HG02973 (cell line): Measurements from ENCODE around the gene SREBF1.

Source experiments
- ATAC-seq: cut with Tn5 transposase; IDR thresholded peaks from one replicate; pipeline ENCODE4 v1.9.1; 2021; ENCODE audit warnings: moderate library complexity; ENCODE audit not compliant: unreplicated experiment

The SREBF1 gene

DNA sequence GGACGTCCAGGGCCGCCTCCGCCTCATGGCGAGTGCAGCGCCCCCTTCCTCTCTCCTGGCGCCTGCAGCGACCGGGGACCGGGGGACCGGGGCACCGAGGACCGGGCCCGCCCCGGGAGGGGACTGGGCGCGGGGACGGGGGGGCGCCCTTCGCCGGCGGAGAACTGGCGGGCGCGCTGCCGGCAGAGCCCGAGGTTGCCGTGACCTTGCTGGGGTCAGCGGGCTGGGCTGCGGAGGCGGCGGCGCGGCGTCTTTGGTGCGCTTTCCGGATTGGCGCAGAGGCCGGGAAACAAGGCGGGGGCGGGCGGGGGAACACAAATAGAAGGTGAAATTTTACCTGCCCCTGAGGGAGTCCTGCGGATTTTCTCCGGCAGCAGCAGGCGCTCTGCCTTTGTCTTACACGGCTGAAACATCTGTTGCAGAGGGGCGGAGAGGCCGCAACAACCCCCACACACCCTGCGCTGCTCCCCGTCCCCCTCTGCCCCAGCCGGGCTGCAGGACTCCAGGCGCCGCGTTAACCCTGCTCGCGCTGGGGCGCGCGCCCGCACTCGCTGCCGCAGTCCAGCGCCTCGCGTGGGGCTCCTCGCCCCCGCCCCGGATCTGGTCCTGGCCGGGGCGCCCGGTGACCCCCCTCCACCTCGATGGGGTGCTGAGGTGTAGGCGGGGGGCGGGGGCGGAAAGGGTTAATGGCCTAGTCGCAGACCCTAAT is 53.5 kb downstream of the SREBF1 start:
- ATAC-seq: no peak

DNA sequence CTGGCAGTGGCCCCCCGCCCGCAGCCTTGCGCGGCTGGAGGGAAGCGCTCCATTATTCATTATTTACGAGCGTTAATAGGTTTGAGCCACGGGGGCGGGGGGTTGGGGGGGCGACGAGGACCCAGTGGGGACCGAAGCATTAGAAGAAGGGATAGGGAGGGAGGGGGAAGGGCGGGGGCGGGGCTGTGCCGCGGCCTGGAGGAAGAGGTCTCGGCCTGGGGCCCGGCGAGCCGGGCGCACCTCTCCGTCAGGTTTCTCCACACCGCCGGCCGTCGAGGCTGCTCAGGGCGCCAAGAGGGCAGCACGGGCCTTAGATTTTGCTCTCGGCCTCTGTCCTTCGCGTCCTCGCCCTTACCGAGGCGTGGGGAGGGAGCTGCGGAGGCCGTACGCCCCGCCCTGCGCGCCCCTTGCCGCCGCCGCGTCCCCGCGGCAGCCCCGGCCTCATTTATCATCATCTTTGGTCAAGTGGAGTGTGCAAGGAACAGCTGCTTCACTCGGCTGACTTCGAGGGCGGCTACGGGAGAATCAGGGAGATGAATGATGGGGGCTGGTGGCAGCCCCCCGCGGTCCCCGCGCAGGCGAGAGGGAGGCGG is 54.2 kb downstream of the SREBF1 start:
- ATAC-seq: no peak

DNA sequence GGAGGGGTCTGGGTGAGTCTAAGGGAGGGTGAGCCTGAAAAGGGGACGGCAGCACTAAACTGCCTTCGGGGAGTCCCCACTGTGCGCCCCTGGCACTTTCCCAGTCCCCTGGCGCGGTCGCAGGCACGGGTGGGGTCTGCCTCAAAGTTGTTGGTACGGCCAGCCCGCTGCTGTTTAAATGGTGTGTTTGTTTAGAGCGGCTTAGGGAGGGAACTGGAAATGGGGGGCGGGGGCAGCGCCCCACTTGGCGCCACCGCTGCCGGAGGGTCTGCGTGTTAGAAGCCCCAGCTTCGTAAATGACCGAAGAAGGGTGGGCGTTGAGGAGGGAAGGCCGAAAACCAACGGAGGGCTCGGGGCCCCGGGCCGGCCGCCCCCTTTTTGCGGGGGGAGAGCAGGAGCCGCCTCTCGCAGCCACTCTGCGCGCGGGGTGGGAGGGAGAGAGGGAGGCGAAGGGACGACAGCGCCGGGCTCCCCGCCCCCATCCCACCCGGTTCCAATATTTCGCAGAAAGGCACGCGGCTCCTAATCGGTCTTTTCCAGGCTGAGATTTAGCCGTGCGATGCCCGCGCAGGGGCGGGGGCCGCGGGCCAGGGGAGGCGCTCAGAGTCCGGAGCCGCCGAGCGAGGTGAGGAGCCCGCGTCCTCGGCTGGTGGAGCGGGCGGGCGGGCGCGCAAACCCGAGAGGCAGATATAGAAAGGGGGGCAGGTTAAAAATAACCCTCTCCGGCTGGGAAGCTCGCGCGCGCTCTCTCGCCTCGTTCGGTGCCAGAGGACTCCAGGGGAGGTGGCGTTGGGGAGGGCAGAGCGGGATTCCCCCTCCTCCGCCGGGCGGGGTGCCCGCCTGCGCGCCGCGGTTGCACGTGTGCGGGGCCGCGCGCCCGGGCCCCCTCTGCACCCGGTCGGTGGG is 54.9 kb downstream of the SREBF1 start:
- no peak for ATAC-seq

DNA sequence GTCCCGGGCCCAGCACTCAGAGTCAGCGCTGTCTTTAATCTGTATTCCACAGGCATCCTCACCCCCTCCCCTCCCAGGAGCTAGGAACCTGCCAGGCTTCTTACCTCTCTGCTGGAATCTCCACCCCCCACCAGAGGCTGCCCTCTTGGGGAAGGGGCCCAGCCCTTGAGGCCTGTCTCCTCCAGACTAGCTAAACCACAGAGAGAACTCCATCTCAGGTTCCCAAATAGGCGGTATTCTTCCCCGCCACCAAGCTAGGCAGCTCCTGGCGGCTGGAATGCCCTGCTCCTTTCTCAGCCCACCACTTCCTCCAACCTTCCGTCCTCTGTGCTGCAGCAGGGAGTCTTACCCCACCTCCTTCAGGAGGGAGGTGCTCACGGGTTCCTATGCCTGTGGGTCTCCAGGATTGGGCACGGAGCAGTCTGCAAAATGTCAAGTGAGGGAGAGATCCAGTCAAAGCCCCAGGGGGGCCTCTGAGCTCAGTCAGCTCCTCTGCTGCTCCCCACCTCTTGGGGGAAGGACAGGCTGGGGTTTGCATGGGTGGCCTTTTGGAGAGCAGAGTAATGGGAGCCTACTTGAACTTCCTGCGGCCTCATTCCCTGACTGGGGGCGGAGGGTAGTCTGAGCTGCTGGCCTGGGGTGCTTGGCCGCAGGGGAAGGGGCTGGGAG is 55.7 kb downstream of the SREBF1 start:
- no peak for ATAC-seq

DNA sequence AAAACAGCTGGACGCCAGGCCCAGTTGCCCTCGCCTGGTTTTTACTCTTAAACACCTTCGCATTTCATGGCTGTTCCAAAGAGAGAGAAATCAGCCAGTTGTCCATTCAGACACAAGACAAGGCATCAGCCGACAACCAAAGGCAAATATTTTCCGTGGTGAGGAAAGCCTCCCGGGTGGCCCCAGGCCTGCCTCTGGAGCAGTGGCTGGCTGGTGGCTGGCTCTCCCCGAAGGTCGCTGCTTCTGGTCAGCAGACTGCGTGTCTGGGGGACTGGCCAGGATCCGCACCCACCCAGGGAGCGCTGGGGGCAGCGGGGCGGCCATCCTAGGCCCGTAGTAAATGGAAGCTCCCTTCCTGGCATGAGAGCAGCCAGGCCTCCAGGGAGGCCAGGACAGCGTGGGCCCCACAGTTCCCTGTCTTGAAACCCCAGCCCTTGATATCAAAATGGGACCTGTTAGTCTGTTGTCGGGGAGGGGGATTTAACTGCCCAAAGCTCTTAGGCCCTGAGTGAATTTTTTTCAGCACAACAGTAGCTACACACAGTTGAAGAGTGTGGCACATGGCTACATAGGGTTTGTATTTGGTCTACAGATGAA is 57.7 kb downstream of the SREBF1 start:
- ATAC-seq: no peak

DNA sequence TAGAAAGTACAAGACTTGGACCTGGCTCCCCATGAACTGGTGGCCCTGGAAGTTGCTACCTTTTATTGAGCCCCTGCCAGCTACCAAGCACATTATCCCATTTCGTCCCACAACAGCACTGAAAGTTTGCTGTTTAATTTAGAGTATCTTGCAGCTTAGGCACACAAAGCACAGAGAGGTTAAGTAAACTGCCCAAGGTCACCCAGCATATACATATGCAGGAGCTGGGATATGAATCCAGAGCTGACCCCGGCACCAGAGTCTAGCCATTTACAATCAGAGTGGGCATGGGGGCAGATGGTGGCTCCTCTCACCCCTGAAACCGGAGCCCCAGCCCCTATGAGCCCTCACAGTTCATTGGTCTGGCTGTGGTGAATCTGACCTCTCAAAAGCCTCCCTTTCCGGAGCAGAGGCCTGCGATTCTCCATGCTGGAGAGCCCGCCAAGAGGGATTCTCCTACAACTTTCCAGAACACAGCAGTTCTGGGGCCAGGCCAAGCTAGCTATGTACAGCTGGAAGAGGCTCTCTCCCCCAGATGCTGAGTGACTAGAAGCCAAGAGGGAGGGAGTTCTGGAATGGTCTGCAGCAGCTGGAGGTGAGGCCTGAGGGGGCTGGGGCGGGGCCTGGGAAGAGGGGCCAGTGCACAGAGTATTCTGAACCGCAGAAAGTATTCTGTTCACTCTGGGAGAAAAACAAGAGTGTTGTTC is 58.3 kb downstream of the SREBF1 start:
- no peak for ATAC-seq

DNA sequence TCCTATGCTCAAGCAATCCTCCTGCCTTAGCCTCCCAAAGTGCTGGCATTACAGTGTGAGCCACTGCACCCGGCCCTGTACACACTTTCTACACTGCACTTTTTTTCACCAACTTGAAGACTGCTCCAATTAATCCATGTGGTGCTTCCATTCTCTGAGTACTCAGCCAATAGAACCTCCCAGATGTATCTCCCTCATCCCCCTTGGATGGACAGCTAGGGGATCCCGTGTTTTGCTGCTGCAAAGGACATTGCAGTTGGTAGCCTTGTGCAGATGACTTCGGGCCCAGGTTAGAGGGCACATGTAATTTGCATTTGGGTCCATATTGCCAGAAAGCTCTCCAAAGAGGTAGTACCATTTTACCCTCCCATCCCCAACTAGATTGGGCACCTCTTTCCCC is 59.9 kb downstream of the SREBF1 start:
- ATAC-seq: no peak

DNA sequence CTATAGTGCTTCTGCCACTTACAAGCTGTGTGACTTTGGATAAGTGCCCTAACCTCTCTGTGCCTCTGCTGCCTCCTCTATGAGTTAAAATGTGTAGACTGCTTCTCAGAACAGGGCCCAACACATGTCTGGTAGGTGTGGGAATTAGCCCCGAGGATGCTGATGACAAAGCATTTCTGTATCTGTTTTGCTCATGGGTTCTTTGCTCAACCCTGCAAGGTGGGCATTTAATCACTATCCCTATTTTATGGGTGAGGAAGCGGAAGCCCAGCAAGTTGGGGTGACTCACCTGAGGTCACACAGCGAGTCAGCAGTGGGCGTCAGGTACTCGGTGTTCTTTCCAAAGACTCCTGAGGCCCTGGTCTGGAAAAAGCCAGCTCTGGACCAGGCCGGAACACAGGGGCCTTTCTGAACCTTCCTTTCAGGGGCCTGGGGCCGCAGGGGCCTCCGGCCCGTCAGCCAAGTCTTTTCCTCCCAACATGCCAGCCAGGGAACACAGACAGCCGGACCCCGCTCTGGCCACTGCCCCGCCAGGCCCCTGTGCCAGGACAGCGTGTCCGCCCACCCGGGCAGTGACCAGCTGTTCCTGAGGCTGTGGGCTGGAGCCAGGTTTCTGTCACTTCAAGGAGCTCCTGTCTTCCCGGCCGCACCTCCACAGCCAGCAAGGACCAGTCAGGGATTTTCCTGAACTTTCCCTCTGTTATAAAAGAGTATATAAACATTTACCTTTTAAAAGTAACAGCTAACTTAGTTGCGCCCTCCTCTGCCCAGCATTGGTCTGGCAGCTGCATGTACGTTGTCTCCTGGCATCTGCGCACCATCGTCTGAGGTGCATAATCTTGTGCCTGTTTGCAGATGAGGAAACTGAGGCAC is 62.5 kb downstream of the SREBF1 start:
- no peak for ATAC-seq

DNA sequence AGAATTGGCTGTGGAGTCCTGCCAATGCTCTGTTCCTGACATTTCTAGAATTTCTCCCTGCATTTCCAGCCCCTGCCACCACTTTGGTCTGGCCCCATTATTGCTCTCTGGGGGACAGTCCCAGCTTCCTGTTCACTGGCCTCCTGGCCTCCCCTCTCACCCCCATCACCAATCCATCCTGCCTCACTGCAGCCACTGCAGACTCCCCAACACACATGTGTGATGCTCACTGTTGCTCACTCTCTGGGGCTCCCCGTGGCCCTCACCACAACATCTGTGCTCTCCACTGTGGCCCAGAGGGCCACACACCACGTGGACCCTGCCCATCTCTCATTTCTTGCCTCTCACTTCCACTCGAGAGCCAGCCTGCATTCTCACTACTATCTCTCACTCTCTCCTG is 64.6 kb downstream of the SREBF1 start:
- no peak for ATAC-seq

DNA sequence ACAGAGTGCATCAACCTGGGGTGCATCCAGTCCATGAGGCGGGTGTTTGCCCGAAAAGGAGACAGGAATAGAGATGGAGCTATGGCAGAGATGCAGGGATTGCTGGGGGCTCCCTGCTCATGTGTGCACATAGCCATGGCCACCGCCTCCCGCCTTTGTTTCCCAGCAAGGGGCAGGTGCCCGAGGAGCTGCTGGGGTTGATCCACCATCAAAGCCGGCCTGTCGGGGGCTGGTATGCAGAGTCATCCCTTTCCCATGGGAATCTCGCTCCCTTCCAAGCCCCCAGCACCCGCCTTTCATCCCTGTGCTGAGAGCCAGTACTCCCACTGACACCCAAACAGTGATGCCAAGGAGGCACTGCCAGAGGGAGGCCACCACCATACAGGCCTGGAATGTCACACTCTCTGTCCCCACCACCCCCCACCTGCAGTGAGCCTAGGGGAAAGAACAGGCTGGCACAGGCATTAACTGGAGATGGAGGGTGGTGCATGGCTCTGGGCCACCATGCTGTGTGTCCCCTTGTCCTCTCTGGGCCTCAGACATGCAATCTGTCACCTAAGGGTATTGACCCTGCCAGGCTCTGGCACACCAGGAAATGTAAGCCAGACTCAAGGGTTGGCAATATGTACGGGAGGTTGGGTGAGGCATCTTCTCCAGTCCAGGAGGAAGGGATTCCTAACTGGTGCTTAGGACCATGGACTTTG is 65.1 kb downstream of the SREBF1 start:
- ATAC-seq: no peak

DNA sequence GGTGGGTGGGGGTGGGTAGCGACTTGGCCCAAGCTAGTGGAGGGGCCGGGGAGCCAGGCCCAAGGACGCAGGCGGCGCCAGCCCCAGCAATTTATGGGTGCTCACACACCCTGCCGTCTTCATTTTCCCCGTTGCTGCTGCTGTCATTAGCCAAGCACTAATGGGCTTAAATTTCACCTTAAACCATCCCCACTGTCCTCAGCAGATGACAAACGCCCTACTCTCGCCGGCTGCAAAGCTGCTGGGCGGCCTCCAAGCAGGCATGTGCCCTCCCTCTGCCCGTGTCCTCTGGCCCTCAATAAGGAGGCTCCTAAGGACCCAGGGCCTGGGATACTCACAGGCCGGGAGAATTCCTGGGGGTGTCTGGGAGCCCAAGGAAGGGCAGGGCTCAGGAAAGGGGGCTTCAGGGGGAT is 66.1 kb downstream of the SREBF1 start:
- no peak for ATAC-seq

DNA sequence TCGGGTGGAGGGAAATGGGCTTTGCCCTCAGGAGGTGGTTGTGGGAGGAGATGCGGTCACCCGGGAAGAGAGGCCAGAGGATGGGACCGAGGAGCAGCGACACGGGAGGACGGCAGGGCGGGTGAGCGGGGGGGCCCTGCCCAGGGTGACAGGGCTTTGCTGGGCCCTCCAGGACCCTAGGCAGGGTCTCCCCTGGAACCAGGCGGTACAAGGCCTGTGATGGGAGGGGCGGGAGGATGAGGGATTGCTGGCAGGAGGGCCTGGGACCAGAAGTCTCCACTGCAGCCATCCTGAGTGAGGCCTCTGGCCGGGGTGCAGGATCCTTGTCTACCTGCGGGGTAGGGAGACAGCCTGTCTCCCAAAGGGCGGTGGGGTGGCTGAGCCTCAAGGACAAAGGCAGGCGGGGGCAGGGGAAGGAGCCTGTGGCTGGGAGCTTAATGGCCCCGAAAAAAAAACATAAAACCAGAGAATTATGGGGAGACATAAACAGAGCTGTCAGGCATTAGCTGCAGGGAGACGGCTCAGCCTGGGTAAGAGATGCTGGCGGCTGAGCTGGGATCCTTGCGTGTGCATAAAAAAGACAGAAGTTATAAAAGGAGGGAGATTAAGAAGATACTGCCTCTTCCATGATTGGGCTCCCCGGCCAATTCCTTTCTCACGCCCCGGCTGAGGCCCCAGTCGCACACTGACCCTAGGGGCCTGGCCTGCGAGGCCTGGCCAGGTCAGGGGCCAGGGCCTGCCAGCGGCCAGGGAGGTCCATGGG is 66.7 kb downstream of the SREBF1 start:
- ATAC-seq: no peak

DNA sequence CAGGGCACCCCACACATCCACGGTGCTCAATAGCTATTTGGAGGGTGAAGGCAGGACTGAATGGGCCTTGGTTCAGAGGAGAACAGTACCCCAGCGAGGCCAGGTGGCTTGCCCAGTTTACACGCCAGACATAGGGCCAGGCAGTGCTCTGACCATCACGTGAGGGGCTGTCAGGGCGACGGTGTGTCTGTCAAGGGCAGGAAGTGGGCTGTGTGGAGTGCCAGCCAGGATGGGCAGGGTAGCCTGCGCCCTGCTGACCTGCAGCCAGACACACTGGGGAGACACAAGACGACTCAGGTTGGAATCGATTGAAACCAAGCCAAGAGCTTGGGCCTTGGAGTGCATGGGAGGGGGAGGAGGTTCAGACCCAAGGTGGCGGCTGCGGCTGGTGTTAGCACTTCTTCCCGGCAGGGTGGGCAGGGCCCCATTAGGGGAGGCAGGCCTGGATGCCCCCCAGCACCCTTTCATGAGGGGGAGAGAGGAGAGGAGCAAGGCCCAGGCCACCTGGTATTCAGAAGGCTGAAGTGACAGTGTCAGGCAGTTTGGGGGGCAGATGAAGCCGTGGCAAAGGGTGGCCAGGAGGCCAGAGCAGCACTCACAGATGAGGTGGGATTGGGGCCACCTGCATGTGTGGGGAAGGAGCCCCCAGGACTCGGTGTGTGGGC is 68.2 kb downstream of the SREBF1 start:
- no peak for ATAC-seq

DNA sequence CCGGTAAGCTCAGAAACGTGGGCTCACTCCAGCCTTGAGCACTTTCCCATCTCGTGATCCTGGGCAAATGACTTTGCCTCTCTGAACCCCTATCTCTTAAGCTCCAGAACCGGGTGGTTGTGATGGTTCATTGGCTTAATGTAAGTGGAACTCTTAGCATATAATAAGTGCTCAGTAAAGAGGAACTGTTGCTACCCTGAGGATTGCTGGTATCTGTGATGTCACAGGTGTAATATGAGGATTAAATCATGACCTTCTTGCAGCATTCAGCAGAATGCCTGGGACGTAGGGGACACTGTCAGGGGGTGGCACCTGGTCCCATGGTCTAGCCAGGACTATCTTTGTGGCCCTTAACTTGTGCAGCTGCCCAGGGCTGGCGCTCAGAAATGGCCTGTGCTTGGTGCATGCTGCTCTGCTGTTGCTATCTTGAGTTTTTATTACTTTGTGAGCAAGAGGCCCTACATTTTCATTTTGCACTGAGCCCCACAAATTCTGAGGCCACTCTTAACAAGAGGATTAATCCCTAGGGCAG is 68.8 kb downstream of the SREBF1 start:
- no peak for ATAC-seq

DNA sequence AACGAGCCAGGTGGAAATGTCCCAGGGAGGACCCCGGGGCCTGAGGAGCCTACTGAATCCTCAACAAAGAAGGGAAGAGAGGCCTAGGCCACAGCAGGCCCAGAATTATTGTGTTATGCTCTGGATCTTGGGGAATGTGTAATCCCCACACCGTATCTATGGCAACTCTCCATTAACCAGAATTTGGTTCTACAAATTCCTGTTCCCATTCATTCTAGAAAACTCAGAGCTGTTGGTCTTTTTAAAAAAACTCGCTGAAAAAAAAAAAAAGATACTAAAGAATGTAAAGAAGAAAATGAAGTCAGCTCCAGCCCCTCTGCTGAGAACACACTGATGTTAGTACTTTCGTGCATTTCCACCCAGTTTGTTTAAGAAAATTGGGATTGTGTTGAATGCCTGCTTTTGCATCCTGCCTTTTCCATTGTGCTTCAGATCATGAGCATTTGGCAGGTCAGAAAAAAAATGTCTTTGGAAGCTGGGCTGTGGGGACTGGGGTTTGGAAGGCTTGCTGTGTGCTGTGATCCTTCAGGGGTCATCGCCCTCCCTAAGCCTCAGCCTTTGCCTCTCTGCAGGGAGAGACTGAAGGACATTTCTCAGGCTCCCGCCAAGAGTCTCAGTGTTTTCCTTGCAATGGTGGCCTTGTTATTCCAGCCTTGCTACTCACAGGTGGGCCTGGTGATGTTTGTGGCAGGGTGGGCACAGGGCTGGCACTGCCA is 69.5 kb downstream of the SREBF1 start:
- no peak for ATAC-seq

DNA sequence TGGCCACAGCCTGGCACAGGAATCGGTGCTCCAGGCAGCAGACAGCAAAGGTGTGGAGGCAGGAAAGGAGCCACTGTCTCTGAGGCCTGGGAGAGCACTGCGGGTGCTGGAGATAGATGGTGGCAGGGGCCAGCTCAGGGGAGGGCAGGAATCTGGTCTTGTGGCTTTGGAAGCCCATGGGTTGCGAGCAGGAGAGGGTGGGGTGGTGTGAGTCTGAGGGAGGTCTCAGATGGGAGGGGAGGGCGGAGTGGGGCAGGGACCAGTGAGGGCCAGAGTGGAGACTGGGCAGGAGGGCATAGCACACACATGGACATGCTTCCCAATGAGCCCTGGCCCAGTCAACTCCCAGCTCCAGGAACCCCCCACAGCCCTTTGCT is 70.1 kb downstream of the SREBF1 start:
- no peak for ATAC-seq
